ENCODE data around the gene RSBN1L. TPM values are rescaled to one million over a fixed set of nuclear protein-coding genes. Genes with fewer than 3 reads are reported as not detected.

RSBN1L gene
- 7.0 to 10.4 TPM (median 8.4 TPM) in 5 replicates for total RNA-seq (2022; extraction: Qiagen RNA extraction; ENCODE audit: low read depth)

DNA sequence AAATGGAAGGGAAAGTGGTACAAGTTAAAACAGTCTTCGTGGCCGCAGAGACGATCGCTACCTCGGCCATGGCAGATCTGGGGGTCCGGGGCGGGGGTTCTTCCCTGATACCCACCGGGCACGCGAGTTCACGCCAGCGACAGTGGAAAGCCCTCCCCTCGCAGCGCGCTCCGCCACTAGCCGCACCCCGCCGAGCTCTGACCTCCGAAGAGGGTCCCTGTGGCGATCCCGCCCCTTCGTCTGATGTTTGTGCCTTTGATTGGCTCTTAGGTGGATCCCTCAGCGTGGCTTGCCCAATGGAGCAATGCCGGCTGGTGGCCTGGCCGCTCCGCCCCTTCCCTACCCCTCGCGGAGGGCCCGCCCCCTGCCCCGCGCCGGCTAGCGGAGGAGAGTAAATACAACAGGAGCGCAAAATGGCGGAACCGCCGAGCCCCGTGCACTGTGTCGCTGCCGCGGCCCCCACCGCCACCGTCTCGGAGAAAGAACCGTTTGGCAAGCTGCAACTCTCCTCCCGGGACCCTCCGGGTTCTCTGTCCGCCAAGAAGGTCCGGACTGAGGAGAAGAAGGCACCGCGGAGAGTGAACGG lies at the start of gene RSBN1L:
Gene RSBN1L, plus strand, starts transcription at position 403 of the 586 bp plus-strand sequence. Its CDS starts 11 bp downstream, at position 414.

DNA sequence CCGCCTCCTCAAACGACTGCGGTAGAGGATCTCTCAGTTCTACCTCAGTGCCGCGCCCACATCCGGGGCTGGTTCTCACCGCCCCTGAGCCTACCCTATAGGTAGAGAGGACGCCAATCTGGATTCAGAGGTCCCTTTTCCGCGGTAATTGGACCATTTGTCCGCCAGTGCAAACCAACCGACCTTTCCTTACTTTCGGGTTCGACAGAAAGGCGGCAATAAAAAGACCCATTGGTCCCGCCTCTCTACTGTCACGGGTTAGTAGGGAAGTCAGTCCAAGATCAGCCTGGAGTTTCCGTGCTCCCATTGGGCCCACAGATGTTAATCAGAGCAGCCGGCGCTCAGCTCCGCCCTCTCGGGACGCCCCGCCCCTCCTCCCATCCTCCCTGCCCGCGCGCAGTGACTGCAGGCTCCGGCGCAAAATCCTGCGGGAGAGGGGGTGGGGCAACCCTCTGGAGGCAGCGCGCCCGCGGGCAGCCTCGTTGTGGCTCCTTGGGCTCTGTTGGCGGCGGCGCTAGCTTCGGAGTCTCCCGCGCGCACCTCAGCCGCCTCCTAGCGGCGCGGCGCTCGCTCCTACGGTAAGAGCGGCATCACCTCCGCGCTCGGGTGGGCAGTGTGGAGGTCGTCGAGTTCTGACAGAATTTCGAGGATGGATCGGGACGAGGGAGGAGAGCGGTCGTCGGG lies 102.3 kb downstream of the RSBN1L start, which contains the start of the genes PHTF2 and TMEM60:
Gene PHTF2, plus strand, starts transcription at position 380 of the 684 bp plus-strand sequence.
Gene TMEM60, minus strand, starts transcription at position 41 of the 684 bp plus-strand sequence. CDS start 4,061 bp downstream, outside the sequence.

Other genes starting within 250 kb of the RSBN1L start
- gene PTPN12, start 159.2 kb upstream of the RSBN1L start, total RNA-seq (2022; extraction: Qiagen RNA extraction; ENCODE audit: low read depth) = 60.9 to 86.4 TPM (median 76.6 TPM) in 5 replicates
- gene TMEM60, start 102.0 kb downstream of the RSBN1L start, total RNA-seq (2022; extraction: Qiagen RNA extraction; ENCODE audit: low read depth) = 21.3 to 28.9 TPM (median 26.2 TPM) in 5 replicates
- gene PHTF2, start 102.3 kb downstream of the RSBN1L start, total RNA-seq (2022; extraction: Qiagen RNA extraction; ENCODE audit: low read depth) = 13.2 to 17.8 TPM (median 17.2 TPM) in 5 replicates